GM23248 (cell line): Measurements from ENCODE around the gene NAALAD2. TPM values are rescaled to one million over a fixed set of nuclear protein-coding genes. Genes with fewer than 3 reads are reported as not detected.

ENCODE experiments used
- DNase-seq: peaks from one replicate; pipeline ENCODE4 v3.0.0-alpha.2; 2015
- H2AFZ ChIP-seq: fragments of 200-600 bp; sonication (generic); 2 replicates; pipeline ENCODE4 v1.6.1; 2016; ENCODE audit warnings: antibody characterized with exemption
- H3F3A ChIP-seq: fragments of 200-600 bp; sonication (generic); 2 replicates; pipeline ENCODE4 v1.6.1; 2016; ENCODE audit warnings: mild to moderate bottlenecking, antibody characterized with exemption, mixed run types; ENCODE audit not compliant: insufficient read depth
- H3K27ac ChIP-seq: fragments of 200-600 bp; sonication (generic); 2 replicates; pipeline ENCODE4 v1.5.1; 2016; ENCODE audit warnings: mild to moderate bottlenecking
- H3K27me3 ChIP-seq: fragments of 200-600 bp; sonication (generic); replicated peaks from 2 replicates; pipeline ENCODE4 v1.6.1; 2016; ENCODE audit warnings: mild to moderate bottlenecking; ENCODE audit not compliant: insufficient read depth
- H3K36me3 ChIP-seq: fragments of 200-600 bp; sonication (generic); 2 replicates; pipeline ENCODE4 v1.6.1; 2016; ENCODE audit warnings: low read depth, mild to moderate bottlenecking
- H3K4me1 ChIP-seq: fragments of 200-600 bp; sonication (generic); 2 replicates; pipeline ENCODE4 v1.6.1; 2016; ENCODE audit warnings: mild to moderate bottlenecking; ENCODE audit not compliant: insufficient read depth
- H3K4me2 ChIP-seq: fragments of 200-600 bp; sonication (generic); one replicate; pipeline ENCODE4 v1.6.1; 2016; ENCODE audit warnings: mild to moderate bottlenecking; ENCODE audit not compliant: unreplicated experiment
- H3K4me3 ChIP-seq: fragments of 200-600 bp; sonication (generic); 2 replicates; pipeline ENCODE4 v1.5.1; 2016; ENCODE audit warnings: mild to moderate bottlenecking
- H3K79me2 ChIP-seq: fragments of 200-600 bp; sonication (generic); 2 replicates; pipeline ENCODE4 v1.6.1; 2016; ENCODE audit warnings: mild to moderate bottlenecking; ENCODE audit not compliant: insufficient read depth
- H3K9ac ChIP-seq: fragments of 200-600 bp; sonication (generic); 2 replicates; pipeline ENCODE4 v1.6.1; 2016; ENCODE audit warnings: mild to moderate bottlenecking
- H3K9me2 ChIP-seq: fragments of 200-600 bp; sonication (generic); 2 replicates; pipeline ENCODE4 v1.6.1; 2016; ENCODE audit warnings: mixed run types, mild to moderate bottlenecking, moderate library complexity; ENCODE audit not compliant: insufficient read depth
- H3K9me3 ChIP-seq: fragments of 200-600 bp; sonication (generic); one replicate; pipeline ENCODE4 v1.6.1; 2017; ENCODE audit warnings: low read depth
- H4K20me1 ChIP-seq: fragments of 200-600 bp; sonication (generic); 2 replicates; pipeline ENCODE4 v1.6.0; 2016; ENCODE audit not compliant: insufficient read depth
- EZH2 ChIP-seq: fragments of 200-600 bp; sonication (generic); IDR thresholded peaks from 2 replicates; pipeline ENCODE4 v1.6.1; 2018; ENCODE audit warnings: antibody characterized with exemption, mild to moderate bottlenecking; ENCODE audit not compliant: insufficient read depth, poor library complexity, severe bottlenecking
- EZH2phosphoT487 ChIP-seq: fragments of 200-600 bp; sonication (generic); IDR thresholded peaks from 2 replicates; pipeline ENCODE4 v1.6.1; 2018; ENCODE audit warnings: antibody characterized with exemption, moderate library complexity, mild to moderate bottlenecking, low read depth; ENCODE audit not compliant: insufficient read depth
- WGBS, 2 experiments: methylation state at CpG; one replicate each; pipeline ENCODE4 v1.1.6; 2015 to 2017; ENCODE audit warnings: low lambda C conversion rate in 2 of 2, low coverage in 1 of 2; ENCODE audit errors: missing lambda C conversion rate in 2 of 2; 5-methylcytosine and 5-hydroxymethylcytosine counted together
- in situ Hi-C: fragments of 300-500 bp; cut with MboI; formaldehyde crosslinking; loops from 2 replicates; pipeline ENCODE4 v1.15.0; 2020
- polyA plus RNA-seq: library from polyadenylated mRNA; unstranded; fragments of >200 nt; fragmentation: Nextera tagmentation; extraction: Ambion mirVana; gene quantifications from 2 replicates; pipeline ENCODE4 v1.2.1, GENCODE V29; 2016
- total RNA-seq: library from RNA; depleted of rRNA; stranded (reverse); fragments of >200 nt; shearing (Covaris generic); gene quantifications from 2 replicates; pipeline ENCODE4 v1.2.3, GENCODE V29; 2014

Gene NAALAD2
- total and polyA plus RNA-seq, 2 experiments from 2014 or later = 0.23 to 0.76 TPM

- Histone ChIP-seq H3K4me2 (no peak overlapping the region), H3K79me2 (no peaks in the 10 kb centered on the region), H3K4me1 (no peaks in the 10 kb centered on the region), H3K9ac (no peak overlapping the region), H3F3A (no peaks in the 10 kb centered on the region), H3K4me3 (no peak overlapping the region), H3K9me3 (no peaks in the 10 kb centered on the region), H4K20me1 (no peaks in the 10 kb centered on the region), H3K9me2 (no peaks in the 10 kb centered on the region), H3K36me3 (no peaks in the 10 kb centered on the region), H2AFZ (no peak overlapping the region), H3K27me3 (no peaks in the 10 kb centered on the region), H3K27ac (no peak overlapping the region)
- 66 to 75% methylated on average over 3 of the region's 3 CpGs for WGBS, 2 experiments
- no peak for DNase-seq
- TF ChIP-seq EZH2phosphoT487 (no peak), EZH2 (no peak)
- in situ Hi-C loops = no loop called here
Observed at GRCh38 chr11:90168571-90168970, 34.1 kb downstream of the NAALAD2 start.

GRCh38 chr11:90171359-90171758 lies 36.9 kb downstream of the NAALAD2 start:
- H2AFZ ChIP-seq = no peak overlapping the region
- H3K9me2 ChIP-seq = no peaks in the 10 kb centered on the region
- in situ Hi-C loops = no loop called here
- H3K4me2 ChIP-seq = no peak overlapping the region
- H3K4me3 ChIP-seq = no peak overlapping the region
- H3K4me1 ChIP-seq = no peaks in the 10 kb centered on the region
- no peak overlapping the region for H3K9ac ChIP-seq
- TF ChIP-seq EZH2phosphoT487 (no peak), EZH2 (no peak)
- no peaks in the 10 kb centered on the region for H4K20me1 ChIP-seq
- no peaks in the 10 kb centered on the region for H3K36me3 ChIP-seq
- no peaks in the 10 kb centered on the region for H3K79me2 ChIP-seq
- no peak for DNase-seq
- no peaks in the 10 kb centered on the region for H3K27me3 ChIP-seq
- H3F3A ChIP-seq = no peaks in the 10 kb centered on the region
- H3K27ac ChIP-seq = no peak overlapping the region
- H3K9me3 ChIP-seq = no peaks in the 10 kb centered on the region

- DNase-seq = no peak
- Histone ChIP-seq H3K9ac (no peak overlapping the region), H3K4me3 (no peak overlapping the region), H3K9me2 (no peaks in the 10 kb centered on the region), H3K9me3 (no peaks in the 10 kb centered on the region), H3K4me2 (no peak overlapping the region), H2AFZ (no peak overlapping the region), H3K27ac (no peak overlapping the region), H3F3A (no peaks in the 10 kb centered on the region), H3K79me2 (no peaks in the 10 kb centered on the region), H3K36me3 (no peaks in the 10 kb centered on the region), H3K4me1 (no peaks in the 10 kb centered on the region), H4K20me1 (no peaks in the 10 kb centered on the region), H3K27me3 (no peaks in the 10 kb centered on the region)
- in situ Hi-C loops = no loop called here
- WGBS, 2 experiments = 86 to 92% methylated on average over 1 of the region's 1 CpG
- TF ChIP-seq EZH2 (no peak), EZH2phosphoT487 (no peak)
Observed at GRCh38 chr11:90176069-90176468, 41.6 kb downstream of the NAALAD2 start.

DNA sequence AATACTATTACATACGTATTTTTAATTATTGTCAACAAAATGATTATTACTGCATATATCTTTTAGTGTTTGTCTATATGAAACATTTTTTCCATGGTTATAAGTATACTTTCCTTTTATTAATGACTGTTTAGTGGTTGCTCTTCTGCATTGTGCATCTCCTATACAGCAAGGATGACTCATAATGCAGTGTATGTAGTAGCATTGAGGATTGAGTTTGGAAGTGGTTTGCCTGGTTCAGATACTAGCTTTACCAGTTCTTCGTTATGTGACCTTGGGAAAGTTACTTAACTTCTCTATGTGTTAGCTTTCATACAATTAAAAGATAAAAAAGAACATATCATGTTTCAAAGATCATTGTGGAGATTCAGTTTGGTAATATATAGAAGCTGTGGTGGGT lies 44.3 kb downstream of the NAALAD2 start:
- no peaks in the 10 kb centered on the region for H3K36me3 ChIP-seq
- no peak overlapping the region for H3K4me2 ChIP-seq
- no peak overlapping the region for H3K9ac ChIP-seq
- DNase-seq = no peak
- H3K27ac ChIP-seq = no peak overlapping the region
- in situ Hi-C loops = no loop called here
- no peak overlapping the region for H3K4me3 ChIP-seq
- H3K9me3 ChIP-seq = no peaks in the 10 kb centered on the region
- H3K9me2 ChIP-seq = no peaks in the 10 kb centered on the region
- no peaks in the 10 kb centered on the region for H3K79me2 ChIP-seq
- TF ChIP-seq EZH2phosphoT487 = no peak
- no peak for TF ChIP-seq EZH2
- H3K27me3 ChIP-seq = no peaks in the 10 kb centered on the region
- H4K20me1 ChIP-seq = no peaks in the 10 kb centered on the region
- H3K4me1 ChIP-seq = no peaks in the 10 kb centered on the region
- H3F3A ChIP-seq = no peaks in the 10 kb centered on the region
- WGBS, 2 experiments = 85 to 88% methylated on average over 2 of the region's 2 CpGs
- H2AFZ ChIP-seq = no peak overlapping the region

GRCh38 chr11:90179923-90180322 lies 45.5 kb downstream of the NAALAD2 start:
- H3K4me1 ChIP-seq = no peaks in the 10 kb centered on the region
- no peaks in the 10 kb centered on the region for H3K36me3 ChIP-seq
- in situ Hi-C loops = no loop called here
- no peak overlapping the region for H3K9ac ChIP-seq
- H3F3A ChIP-seq = no peaks in the 10 kb centered on the region
- H3K9me3 ChIP-seq = no peaks in the 10 kb centered on the region
- H3K27ac ChIP-seq = no peak overlapping the region
- H4K20me1 ChIP-seq = no peaks in the 10 kb centered on the region
- no peak overlapping the region for H2AFZ ChIP-seq
- no peaks in the 10 kb centered on the region for H3K9me2 ChIP-seq
- 86 to 90% methylated on average over 2 of the region's 2 CpGs for WGBS, 2 experiments
- no peak overlapping the region for H3K4me2 ChIP-seq
- TF ChIP-seq EZH2phosphoT487 = no peak
- no peak for TF ChIP-seq EZH2
- H3K27me3 ChIP-seq = no peaks in the 10 kb centered on the region
- no peak for DNase-seq
- H3K4me3 ChIP-seq = no peak overlapping the region
- H3K79me2 ChIP-seq = no peaks in the 10 kb centered on the region
